ENCODE results near the gene MRPS7.

GRCh38 chr17:75242461-75243042 is 19.1 kb upstream of the MRPS7 start:
- no peak for TF ChIP-seq POLR2A (IDR thresholded peaks at IDR 0.05; ENCODE audit: control extremely low read depth in 1 of 2, low read depth in 2 of 2, low read length in 2 of 2)
- no peak for TF ChIP-seq YY1 (IDR thresholded peaks at IDR 0.05; ENCODE audit: low read depth, low read length)
- no peak for TF ChIP-seq RAD21 (IDR thresholded peaks at IDR 0.05 in 1 of 2, conservative IDR thresholded peaks at IDR 0.05 in 1 of 2; ENCODE audit: low read depth in 2 of 2, low read length in 2 of 2)
- TF ChIP-seq GABPA (IDR thresholded peaks at IDR 0.05; ENCODE audit: borderline replicate concordance, insufficient read depth, low read length) = no peak
- no peak for TF ChIP-seq EZH2 (IDR thresholded peaks at IDR 0.05; ENCODE audit: low read depth, low read length, severe bottlenecking)
- TF ChIP-seq CEBPB (IDR thresholded peaks at IDR 0.05; ENCODE audit: low read depth, low read length) = no peak
- no peak for TF ChIP-seq MAX (IDR thresholded peaks at IDR 0.05)
- no peak for TF ChIP-seq PHF8 (conservative IDR thresholded peaks at IDR 0.05; ENCODE audit: low read depth, low read length)
- no peak for TF ChIP-seq RFX5 (IDR thresholded peaks at IDR 0.05; ENCODE audit: borderline replicate concordance, low read depth, low read length)
